Measurements from ENCODE around the gene PTPN3.

- no peak for TF ChIP-seq EZH2 (IDR thresholded peaks at IDR 0.05; ENCODE audit: insufficient read depth, poor library complexity, severe bottlenecking)
- TF ChIP-seq EZH2phosphoT487 (IDR thresholded peaks at IDR 0.05; ENCODE audit: insufficient read depth, low read depth), result no peak
Measured at GRCh38 chr9:109371374-109371773, 126.7 kb downstream of the PTPN3 start.
